SU-DHL-6 (cell line): Measurements from ENCODE around the gene NCKAP5.

Experiments used
- EZH2phosphoT487 ChIP-seq: fragments of 200-600 bp; sonication (generic), shearing (Covaris generic); conservative IDR thresholded peaks from 2 replicates; pipeline ENCODE4 v1.6.1; 2018; ENCODE audit warnings: mild to moderate bottlenecking, antibody characterized with exemption, low read length, moderate library complexity, mixed read lengths
- TF ChIP-seq, protein P1 (sequence below): fragments of 200-600 bp; sonication (generic); IDR thresholded peaks from one replicate; pipeline ENCODE4 v1.5.1; 2017; ENCODE audit warnings: antibody characterized with exemption, mild to moderate bottlenecking, low read length, moderate library complexity; ENCODE audit not compliant: insufficient read depth, poor library complexity, severe bottlenecking

DNA sequence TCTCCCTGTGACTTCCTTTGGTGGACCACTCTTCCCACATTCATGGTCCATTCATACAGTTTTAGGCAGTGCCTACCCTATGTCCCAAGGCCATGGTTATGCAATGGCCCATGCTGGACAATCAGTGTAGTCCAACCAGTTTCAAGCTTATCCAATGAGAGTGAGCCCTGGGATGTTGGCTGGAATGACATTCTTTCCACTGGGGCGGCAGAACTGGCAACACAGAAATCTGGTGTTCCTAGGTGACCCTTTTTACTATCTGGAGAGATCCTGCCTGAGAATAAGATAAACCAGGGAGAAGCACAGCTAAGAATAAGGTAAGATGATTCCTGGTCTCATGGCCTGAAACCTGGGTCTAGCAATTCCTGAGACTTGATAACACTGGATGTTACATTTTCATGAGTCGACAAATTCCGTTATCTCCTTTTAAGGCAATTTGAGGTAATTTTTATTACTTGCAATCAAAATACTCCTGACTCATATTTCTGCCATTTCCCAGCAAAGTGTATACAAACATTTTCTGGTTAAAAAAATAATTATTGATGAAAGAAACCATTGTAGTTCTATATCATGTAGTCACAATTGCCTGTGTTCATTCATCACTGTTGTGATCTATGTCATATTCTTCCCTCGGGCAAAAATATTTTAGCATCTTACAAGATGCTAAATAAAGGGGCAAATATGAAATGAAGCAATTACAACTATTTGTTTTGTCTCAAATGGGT, 626.8 kb downstream of the NCKAP5 start:
- TF ChIP-seq, protein P1, sequence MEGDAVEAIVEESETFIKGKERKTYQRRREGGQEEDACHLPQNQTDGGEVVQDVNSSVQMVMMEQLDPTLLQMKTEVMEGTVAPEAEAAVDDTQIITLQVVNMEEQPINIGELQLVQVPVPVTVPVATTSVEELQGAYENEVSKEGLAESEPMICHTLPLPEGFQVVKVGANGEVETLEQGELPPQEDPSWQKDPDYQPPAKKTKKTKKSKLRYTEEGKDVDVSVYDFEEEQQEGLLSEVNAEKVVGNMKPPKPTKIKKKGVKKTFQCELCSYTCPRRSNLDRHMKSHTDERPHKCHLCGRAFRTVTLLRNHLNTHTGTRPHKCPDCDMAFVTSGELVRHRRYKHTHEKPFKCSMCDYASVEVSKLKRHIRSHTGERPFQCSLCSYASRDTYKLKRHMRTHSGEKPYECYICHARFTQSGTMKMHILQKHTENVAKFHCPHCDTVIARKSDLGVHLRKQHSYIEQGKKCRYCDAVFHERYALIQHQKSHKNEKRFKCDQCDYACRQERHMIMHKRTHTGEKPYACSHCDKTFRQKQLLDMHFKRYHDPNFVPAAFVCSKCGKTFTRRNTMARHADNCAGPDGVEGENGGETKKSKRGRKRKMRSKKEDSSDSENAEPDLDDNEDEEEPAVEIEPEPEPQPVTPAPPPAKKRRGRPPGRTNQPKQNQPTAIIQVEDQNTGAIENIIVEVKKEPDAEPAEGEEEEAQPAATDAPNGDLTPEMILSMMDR: no peak
- TF ChIP-seq EZH2phosphoT487: no peak
